SKM-1 treated with dmso at 0.1 percent for 144 hours (cell line): ENCODE results near the gene PDCD1.
"Not testable (repeated sequence)": the region's sequence is repeated elsewhere in the genome, so short reads cannot be mapped to it uniquely, and the experiment has no call there.

Experiments used
- DNase-seq: peaks from one replicate; lab custom pipeline; 2025; ENCODE audit not compliant: unreplicated experiment; lab: John Stamatoyannopoulos, UW

PDCD1 gene

DNA sequence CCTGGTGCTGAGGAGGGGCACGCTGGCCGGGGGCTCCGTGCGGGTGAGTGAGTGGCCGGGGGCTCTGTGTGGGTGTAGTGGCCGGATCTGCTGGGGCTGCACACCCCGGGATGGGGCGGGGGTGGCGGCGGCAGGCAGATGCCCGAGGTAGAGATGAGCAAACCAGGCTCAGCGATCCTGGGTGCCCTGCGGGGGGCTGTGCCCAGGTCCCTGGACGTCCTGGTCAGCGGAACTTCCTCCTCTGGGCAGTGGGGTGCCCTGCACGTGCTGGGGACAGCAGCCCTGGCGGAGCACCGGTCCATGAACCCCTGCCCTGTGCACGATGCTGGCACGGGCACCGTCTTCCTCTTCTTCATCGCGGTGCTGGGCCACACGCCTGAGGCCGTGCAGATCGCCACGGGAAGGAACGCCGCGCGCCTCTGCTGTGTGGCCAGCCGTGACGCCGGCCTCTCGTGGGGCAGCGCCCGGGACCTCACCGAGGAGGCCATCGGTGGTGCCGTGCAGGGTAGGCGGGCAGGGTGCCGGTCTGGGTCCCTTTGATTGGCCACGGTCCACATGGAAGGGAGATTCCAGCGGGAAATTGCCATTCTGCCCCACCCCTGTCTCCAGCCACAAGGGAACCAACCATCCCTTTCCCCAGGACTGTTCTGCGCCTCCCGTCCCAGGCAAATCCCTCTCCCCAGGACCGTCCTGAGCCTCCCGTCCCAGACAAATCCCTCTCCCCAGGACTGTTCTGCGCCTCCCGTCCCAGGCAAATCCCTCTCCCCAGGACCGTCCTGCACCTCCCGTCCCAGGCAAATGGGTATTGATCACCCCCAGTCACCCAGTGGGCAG, 43.8 kb downstream of the PDCD1 start:
- no peak for DNase-seq

DNA sequence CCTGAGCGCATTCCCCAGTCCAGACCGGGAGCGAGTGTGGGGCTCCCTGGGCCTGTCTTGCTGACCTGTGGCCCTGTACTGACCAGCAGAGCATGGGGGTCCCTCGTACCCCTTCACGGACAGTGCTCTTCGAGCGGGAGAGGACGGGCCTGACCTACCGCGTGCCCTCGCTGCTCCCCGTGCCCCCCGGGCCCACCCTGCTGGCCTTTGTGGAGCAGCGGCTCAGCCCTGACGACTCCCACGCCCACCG, 44.4 kb downstream of the PDCD1 start:
- DNase-seq, result no peak

DNA sequence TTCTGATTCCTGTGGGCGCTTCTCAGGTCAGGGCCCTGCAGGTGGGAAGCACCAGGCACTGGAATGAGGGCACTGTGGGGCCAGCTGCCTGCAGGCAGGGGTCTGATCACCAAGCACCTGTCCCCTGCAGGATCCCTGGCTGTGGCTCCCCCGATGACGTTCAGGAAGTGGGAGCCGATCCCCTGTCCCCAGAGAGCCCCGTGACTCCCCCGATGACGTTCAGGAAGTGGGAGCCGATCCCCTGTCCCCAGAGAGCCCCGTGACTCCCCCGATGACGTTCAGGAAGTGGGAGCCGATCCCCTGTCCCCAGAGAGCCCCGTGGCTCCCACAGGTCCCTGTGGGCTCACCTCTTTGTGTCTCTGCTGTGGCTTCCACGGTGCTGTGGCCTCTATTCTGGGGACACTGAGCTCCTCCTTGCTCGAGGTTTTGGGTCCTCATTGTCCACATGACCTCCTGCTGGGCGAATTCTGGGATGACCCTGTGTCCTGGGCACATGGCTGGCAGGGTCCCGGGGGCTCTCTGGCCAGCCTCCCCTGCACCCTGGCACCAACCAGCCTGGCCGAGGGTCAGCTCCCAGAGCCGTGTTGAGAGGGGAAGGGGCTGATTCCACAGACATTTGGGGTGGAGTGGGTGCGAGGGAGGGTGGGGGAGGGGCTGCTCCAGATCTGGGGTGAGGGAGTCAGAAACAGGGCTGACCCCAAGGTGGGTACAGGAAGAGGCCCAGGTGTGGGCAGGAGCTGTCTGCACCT, 44.9 kb downstream of the PDCD1 start:
- DNase-seq, result no peak

DNA sequence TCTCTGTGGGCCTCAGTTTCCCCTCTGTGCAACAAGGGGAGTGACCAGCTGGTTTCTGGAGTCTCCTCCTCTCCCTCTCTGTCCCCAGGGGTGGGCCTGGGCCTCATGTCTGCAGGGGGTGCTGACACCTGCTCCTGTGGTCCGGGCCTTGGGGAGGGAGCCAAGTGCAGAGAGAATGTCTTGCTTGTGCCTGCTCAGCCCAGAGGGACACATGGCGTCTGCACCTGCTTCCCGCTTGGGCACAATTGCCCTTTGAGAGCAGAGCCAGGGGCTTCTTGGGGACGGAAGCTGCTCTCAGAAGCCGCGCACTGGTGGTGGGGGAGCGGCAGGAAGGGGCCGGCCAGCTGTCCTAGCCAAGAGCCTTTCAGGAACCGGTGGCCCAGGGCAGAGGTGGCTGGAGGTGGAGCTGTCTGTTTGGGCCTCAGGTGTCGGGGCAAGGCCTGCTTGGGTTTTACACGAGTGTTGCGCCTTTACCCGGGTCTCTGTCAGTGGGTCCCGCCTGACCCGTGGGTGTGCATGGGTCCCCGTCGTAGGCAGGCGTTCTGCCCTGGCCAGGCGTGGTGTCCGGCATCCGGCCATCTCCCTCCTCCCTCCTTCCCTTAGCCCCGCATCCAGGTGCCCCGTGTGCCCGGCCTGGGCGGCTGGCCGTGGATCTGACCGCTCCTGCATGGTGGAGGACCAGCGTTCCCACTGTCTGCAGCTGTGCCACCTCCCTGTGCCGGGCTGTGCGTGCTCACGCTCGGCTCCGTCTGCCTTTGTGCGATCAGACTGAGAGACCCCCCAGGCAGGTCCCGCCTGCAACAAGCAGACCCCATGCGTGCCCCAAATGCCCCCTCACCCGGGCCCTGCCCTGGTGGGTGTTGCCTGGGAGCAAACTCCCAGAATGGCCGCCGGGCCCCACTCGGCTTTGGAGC, 45.7 kb downstream of the PDCD1 start:
- no peak for DNase-seq

DNA sequence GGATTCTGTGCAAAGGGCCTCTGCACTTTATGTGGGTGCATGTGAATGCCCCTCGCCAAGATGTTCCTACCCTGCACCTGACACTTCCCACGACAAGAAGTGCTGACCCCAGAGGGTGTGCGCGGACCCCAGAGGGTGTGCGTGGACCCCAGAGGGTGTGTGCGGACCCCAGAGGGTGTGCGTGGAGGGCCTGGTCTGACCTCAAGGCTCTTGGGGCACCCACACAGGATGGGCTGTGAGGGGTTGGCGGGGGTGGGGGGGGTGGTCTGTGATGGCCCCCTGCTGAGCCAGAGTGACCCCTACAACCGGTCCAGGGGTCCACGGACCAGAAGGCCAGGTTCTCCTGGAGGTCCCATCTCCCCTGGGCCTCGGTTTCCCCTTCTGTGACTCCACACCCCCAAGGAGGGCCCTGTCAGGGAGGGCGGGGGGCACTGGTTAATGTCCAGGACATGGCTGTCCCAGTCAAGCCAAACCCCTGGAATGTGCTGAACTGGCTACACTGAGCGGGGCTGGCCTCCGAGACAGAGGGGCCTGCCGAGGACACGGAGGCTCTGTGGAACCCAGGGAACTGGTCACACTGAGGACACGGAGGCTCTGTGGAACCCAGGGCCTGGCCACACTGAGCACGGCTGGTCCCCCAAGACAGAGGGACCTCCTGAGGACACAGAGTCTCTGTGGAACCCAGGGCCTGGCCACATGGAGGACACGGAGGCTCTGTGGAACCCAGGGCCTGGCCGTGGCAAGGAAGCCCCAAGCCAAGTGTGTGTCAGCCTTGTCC, 46.6 kb downstream of the PDCD1 start:
- DNase-seq, result no peak

DNA sequence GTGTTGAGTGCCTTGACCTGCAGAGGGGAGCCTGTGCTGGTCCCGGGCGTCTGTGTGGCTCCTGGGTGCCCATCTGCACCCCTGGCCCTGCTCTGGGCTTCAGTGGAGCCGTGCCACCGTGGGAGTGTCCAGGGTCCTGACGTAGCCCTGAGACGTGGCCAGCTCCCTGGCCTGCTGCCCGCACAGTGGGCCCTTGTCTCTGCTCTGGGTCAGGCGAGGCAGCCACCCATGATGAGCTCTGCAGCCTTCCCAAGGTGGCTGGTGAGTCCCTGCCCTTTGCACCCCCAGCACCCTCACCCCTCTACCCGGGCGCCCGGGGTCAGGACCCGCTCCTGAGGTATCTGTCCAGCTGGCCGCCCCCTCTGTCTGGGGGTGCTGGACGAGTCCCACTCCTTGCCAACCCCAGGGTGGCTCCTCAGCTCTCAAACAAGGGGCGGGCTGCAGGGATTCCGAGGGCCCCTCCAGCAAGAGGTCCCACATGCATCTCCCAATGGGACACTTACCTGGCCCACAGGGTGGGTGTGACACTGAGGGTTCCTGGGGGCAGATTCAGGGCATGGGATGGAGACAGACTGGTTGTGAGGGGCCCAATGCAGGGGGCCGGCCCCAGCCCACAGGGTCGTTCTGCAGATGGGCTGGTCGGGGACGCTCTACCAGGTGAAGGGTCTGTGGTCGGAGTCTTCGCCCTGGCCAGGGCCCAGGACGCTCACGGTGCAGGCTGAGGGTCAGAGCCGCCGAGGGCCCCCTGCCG, 47.3 kb downstream of the PDCD1 start:
- no peak for DNase-seq

DNA sequence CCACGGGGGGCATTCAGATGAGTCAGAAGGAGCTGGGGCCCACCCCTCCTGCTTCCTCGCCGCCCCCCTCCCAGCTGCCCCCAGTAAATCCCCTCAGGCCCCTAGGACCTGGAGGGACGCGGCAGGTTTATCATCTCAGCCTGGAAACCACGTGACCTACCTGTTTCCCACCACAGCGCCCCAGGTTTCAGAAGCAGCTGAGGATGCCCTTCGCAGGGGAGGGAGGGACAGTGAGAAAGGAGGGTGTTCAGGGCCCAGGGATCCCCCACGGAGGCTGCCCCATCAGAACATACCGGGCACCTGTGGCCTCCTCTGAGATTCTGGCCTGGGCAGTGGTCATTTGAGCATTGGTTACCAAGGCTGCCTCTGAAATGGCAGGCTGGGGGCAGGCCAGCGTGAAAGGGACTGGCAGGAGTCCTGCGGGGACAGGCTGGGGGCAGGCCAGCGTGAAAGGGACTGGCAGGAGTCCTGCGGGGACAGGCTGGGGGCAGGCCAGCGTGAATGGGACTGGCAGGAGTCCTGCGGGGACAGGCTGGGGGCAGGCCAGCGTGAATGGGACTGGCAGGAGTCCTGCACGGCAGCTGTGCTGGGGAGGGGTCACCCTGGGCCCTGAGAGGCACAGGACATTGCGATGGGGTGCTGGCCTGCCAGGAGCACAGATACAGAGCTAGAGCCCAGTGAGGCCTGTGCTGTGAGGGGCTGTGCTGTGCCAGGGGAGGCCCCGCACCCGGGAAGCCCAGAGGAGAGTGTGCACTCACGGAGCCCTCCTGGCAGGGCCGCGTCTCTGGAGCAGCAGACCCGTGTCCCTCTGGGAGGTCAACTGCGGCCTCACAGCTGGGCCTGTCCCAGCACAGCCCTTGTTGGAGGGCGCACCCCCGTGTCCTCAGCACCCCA, 48.1 kb downstream of the PDCD1 start:
- DNase-seq, result no peak

DNA sequence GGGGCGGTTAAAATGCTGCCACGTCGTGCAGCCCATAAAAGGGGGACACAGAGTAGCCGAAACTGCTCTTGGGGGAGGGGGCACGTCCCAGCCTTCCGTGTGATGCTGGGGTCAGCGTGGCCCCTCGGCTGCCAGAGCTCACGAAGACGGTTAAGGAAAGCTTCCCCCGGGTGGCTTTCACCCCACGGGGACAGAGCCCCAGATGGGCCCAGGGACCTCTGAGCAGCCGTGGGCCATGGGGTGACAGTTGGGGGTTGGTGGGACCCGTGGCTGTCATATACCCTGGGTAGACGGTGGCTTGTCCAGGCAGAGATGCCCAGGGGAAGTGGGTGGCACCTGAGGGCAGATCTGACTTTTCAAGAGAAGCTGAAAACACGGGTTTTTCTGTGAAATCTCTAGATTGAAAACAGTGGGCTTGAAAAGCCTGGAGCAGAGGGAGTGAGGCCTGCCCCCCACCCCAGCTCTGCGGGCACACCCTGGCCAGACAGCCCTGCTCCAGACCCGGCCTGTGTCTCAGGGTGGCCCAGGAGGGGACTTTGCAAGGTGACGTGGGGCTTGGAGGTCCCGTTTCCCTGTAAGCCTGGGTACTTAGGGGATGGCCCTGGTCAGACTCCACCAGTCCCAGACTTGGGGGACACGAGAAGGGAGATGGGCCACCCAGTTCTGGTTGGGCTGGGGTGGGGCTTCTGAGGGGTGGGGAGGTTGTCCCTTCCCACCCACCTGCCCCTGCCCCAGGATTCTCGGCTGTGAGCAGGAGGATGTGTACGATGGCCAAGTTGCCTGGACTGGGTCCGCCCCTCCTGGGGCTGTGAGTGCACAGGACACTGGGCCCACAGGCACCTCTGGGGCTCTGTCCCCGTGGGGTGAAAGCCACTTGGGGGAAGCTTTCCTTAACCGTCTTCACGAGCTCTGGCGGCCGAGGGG, 49.0 kb downstream of the PDCD1 start:
- DNase-seq, result no peak

DNA sequence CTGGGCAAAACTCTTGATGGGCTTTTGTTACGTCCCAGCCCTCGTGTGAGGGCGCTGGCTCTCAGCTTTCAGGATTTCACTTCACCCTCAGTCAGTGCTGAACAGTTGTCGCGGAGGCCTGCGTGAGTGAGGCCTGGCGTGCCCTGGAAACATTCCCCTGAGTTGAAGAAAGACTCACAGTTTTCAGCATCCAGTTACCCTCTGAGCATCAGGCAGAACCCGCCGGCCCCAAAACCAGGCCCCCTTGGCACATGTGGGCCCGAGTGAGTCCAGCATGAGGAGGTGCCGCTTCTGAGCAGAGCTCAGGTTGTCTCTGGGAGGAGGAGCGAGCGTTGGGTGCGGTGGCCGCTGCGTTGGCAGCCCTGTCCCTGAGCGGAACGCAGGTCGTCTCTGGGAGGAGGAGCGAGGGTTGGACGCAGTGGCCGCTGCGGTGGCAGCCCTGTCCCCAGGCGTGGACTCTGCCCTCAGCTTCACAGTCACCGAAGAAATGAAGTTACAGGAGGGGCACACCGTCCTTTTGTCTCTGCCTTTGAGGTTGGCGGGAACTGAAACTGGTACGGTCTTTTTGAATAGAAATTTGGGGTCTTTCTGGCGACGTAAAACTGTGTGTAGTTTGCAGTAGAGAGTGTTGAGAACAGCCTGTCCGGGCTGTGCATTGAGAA, 49.8 kb downstream of the PDCD1 start, which contains the start of gene NEU4:
TSS of gene NEU4 (plus strand) at position 473 of the 662 bp plus-strand sequence. CDS start 5,292 bp downstream, outside the sequence.
- DNase-seq, result no peak

DNA sequence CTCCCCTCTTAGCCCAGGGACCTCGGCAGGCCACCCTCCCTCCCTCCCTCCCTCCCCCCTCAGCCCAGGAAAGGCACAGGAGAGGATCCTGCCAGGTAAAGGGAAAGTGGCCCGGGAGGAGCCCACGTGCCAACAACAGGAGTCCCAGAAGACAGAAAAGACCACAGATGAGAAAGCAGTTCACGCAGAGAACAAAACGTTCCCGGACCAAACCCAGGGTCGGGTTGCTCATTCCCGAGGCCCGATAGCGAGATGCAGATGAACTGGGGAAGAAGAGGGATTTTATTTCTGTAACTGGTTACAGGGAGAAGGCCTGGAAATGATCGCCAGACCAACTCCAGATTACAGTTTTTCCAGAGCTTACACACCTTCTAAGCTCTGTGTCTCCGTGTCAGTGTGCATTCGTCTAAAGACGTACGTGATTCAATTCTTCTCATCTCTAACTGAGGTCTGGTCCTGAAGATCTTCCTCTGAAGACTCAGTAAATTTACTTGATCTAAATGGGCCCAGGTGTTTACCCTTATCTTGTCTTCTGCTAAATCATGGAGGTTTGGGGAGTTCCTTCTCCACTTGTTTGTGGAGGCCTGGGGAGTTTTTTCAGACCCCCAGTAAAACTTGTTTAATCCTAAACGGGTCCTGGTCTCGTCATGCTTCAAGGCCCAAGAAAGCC, 50.5 kb downstream of the PDCD1 start:
- DNase-seq, result no peak

DNA sequence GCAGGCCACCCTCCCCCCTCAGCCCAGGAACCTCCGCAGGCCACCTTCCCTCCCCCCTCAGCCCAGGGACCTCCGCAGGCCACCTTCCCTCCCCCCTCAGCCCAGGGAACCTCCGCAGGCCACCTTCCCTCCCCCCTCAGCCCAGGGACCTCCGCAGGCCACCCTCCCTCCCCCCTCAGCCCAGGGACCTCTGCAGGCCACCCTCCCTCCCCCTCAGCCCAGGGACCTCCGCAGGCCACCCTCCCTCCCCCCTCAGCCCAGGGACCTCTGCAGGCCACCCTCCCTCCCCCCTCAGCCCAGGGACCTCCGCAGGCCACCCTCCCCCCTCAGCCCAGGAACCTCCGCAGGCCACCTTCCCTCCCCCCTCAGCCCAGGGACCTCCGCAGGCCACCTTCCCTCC, 52.5 kb downstream of the PDCD1 start:
- DNase-seq, result not testable (repeated sequence)

DNA sequence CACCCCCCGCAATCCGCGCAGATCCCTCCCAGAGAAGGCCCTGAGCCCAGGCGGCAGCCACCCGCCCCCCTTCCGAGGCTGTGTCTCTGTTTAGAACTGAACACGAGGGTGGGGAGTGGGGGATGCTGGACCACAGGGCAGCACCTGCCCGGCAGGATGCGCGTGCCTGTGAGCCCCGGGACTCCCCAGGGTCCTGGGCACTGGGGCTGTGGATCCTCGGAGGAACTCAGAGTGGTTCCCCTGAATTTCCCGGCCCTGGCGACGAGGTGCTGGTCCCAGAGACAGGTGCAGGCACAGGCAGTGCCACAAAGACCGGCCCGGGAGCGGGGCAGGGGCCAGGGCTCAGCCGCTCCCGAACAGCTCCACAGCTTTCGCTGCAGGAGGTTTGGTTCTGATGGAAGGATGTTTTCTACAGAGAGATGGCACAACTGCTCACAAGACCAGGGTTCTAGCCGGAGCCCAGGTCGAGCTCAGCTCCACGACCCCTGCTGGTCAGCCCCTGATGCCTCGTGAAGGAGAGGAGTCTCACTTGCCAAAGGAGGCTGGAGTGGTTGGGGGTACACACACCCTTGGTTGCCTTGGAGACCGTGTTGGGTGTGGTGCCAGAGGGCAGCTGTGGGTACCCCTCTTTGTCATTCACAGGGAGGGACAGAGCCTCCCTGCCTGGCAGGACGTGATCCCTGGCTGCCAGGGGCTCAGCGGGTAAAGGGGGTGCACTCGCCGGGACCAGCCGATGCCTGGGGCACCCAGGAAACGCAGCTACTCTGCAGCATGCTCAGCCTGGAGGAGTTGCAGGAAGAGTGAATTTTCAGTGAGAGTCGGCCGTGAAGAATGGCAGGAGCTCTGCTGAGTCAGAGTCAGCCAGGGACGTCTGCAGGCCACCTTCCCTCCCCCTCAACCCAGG, 54.1 kb downstream of the PDCD1 start:
- DNase-seq, result peak; percentile 4

DNA sequence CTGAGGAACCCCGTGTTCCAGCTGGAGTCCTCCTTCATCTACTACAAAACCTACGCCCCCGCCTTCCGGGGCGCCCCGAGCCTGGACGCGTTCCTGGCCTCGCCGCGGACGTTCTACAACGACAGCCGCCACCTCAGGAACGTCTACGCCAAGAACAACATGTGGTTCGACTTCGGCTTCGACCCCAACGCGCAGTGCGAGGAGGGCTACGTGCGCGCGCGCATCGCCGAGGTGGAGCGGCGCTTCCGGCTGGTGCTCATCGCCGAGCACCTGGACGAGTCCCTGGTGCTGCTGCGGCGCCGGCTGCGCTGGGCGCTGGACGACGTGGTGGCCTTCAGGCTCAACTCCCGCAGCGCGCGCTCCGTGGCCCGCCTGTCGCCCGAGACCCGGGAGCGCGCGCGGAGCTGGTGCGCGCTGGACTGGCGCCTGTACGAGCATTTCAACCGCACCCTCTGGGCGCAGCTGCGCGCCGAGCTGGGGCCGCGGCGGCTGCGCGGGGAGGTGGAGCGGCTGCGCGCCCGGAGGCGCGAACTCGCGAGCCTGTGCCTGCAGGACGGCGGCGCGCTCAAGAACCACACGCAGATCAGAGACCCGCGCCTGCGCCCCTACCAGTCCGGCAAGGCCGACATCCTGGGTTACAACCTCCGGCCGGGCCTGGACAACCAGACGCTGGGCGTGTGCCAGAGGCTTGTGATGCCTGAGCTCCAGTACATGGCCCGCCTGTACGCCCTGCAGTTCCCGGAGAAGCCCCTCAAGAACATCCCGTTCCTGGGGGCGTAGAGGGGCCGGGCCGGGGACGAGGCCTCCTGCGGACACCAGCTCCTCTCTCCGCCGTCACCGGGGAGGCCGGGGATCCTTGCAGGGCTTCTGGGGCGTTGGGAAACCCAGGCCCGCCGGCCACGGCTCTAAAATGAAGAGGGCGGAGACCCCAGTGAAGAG, 55.0 kb downstream of the PDCD1 start:
- DNase-seq, result no peak

DNA sequence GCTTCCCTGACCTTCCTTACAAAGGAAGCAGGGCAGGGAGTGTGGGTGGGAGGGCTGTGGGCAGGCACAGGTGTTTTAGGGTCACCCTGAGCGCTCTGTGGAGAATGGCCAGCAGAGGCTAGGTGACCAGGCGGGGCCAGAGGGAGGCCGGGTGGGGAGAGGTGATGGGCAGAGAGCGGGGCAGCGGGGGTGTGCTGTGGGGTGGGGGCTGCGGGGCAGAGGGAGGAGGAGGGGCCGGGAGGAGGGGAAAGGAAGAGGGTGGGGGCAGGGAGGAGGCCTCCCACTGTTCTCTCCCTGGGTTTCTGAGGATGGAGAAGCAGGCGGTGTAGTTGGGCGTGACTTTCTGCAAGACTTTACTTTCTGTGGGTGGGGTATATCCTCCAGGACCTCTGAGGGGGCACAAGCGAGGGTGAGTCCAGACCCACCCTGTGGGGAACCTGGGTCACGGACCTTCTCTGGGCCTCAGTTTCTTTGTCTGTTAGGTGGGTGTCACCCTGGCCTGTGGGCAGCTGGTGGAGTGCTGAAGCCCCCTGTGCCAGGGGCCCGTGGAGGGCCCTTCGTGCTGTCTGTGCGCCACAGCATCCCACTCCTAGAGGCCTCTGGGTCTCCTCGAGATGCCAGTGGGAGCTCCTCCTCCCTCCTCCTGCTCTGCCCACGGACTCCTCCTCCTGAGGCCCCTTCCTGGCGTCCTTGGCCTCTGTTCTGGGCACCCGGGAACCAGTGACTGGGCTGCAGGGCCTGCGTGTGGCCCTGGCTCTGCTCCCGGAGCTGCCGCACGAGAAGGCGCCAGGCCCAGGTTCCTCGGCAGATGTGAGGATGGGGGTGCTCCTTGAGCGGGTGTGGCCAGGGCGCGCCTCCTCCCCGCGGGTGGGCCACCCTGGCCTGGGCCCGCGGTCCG, 56.0 kb downstream of the PDCD1 start:
- DNase-seq, result no peak
